Panc1 (cell line): ENCODE measurements around the gene RALGPS2. TPM values are rescaled to one million over a fixed set of nuclear protein-coding genes. Genes with fewer than 3 reads are reported as not detected.

Experiments used
- ATAC-seq: fragments of 200-7000 bp; cut with Tn5 transposase; 2 replicates; pipeline ENCODE4 v1.9.1; 2020; ENCODE audit warnings: mild to moderate bottlenecking, moderate library complexity
- BruUV-seq: library from RNA; stranded (reverse); fragments of 400-500 nt; replicated peaks from 2 replicates; lab custom pipeline; 2021; lab: Mats Ljungman, UMichigan
- CTCF ChIA-PET: fragments of 300-600 bp; sonication (Branson Sonifier 250); formaldehyde crosslinking; loops from one replicate; lab custom pipeline; 2022; ENCODE audit warnings: antibody characterized with exemption; lab: Charles Lee
- POLR2A ChIA-PET: fragments of 300-600 bp; sonication (Branson Sonifier 250); formaldehyde crosslinking; loops from one replicate; lab custom pipeline; 2022; ENCODE audit warnings: antibody characterized with exemption; lab: Charles Lee
- DNase-seq: peaks from one replicate; pipeline ENCODE4 v3.0.0-alpha.2; 2010; ENCODE audit warnings: low read depth, low spot score
- H3K27ac ChIP-seq: 2 replicates; pipeline ENCODE4 v1.5.1; 2011; ENCODE audit warnings: mild to moderate bottlenecking, low read length, inconsistent platforms
- H3K27me3 ChIP-seq: fragments of 200-500 bp; sonication (Bioruptor generic); 2 replicates; pipeline ENCODE4 v1.6.0; 2014; ENCODE audit warnings: low read length, inconsistent platforms; ENCODE audit not compliant: control insufficient read depth, insufficient read depth
- H3K36me3 ChIP-seq: fragments of 200-500 bp; sonication (Bioruptor generic); 2 replicates; pipeline ENCODE4 v1.5.1; 2014; ENCODE audit warnings: inconsistent platforms, mild to moderate bottlenecking, low read length, moderate library complexity; ENCODE audit not compliant: control insufficient read depth, insufficient read depth
- H3K4me1 ChIP-seq: 2 replicates; pipeline ENCODE4 v1.5.1; 2011; ENCODE audit warnings: inconsistent platforms, mild to moderate bottlenecking, low read length, moderate library complexity; ENCODE audit not compliant: control insufficient read depth, insufficient read depth
- H3K4me3 ChIP-seq, 2 experiments: 2 replicates each; pipeline ENCODE4 v1.5.1; 2011 to 2012; ENCODE audit warnings: low read depth in 2 of 2, low read length in 2 of 2, mild to moderate bottlenecking in 2 of 2, inconsistent platforms in 1 of 2, moderate library complexity in 1 of 2
- H3K9me3 ChIP-seq: fragments of 200-500 bp; sonication (Bioruptor generic); 2 replicates; pipeline ENCODE4 v1.5.1; 2014; ENCODE audit warnings: low read depth, mild to moderate bottlenecking, inconsistent platforms, low read length, moderate library complexity; ENCODE audit not compliant: control insufficient read depth, insufficient read depth
- CTCF ChIP-seq: fragments of 450-650 bp; IDR thresholded peaks from 2 replicates; pipeline ENCODE4 v1.5.1; 2017; ENCODE audit warnings: mild to moderate bottlenecking
- POLR2AphosphoS5 ChIP-seq: IDR thresholded peaks from 2 replicates; pipeline ENCODE4 v1.6.1; 2012; ENCODE audit warnings: mild to moderate bottlenecking, low read depth, low read length, moderate library complexity
- REST ChIP-seq, 2 experiments: IDR thresholded peaks; 2 replicates each; pipeline ENCODE4 v1.6.1; 2011 to 2012; ENCODE audit warnings: low read depth in 2 of 2, control low read depth in 1 of 2, low read length in 1 of 2, mild to moderate bottlenecking in 1 of 2, moderate library complexity in 1 of 2; ENCODE audit not compliant: insufficient read depth in 1 of 2
- SIN3A ChIP-seq: IDR thresholded peaks from 2 replicates; pipeline ENCODE4 v1.6.1; 2012; ENCODE audit warnings: low read depth, mild to moderate bottlenecking, low read length, moderate library complexity, borderline replicate concordance; ENCODE audit not compliant: insufficient read depth
- TCF7L2 ChIP-seq: IDR thresholded peaks from 2 replicates; pipeline ENCODE4 v1.6.1; 2011; ENCODE audit warnings: mild to moderate bottlenecking, low read depth, low read length, inconsistent platforms
- in situ Hi-C: cut with HindIII; loops from 2 replicates; pipeline ENCODE4 v1.10.0; 2016; ENCODE audit warnings: low sequenced_read_pairs, low pct_unique_long_range_greater_than_20kb
- intact Hi-C: fragments of 100-400 bp; cut with micrococcal nuclease; formaldehyde crosslinking; loops from one replicate; pipeline ENCODE4 v1.10.0; 2022; ENCODE audit not compliant: unreplicated experiment
- total RNA-seq: library from RNA; stranded (reverse); gene quantifications from one replicate; pipeline ENCODE4 v1.2.1, GENCODE V29; 2021; ENCODE audit not compliant: unreplicated experiment

RALGPS2 gene
- total RNA-seq, 1 experiment from 2014 or later: 5.4 TPM

DNA sequence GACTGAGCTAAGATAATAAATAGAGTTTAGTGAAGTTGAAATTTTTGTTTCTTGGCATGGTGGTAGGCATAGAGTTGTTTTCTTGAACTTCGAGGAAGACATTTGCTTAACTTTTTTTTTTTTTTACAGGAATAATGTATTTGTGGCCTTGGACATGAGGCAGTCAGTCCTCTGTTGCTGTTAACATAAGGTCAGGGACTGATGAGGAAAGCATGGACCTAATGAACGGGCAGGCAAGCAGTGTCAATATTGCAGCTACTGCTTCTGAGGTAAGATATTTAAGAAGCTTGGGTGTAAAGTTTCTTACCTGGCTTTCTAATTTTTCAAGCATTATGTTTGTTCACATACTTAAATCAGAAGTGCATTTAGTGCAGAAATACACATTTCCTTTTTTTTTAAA lies 51.5 kb downstream of the RALGPS2 start:
- ChIA-PET CTCF (no interaction called here), POLR2A (no interaction called here)
- H3K27ac ChIP-seq: no peak overlapping the region
- no peak overlapping the region for H3K4me3 ChIP-seq
- intact Hi-C loops: no loop called here
- TF ChIP-seq REST (IDR thresholded peaks at IDR 0.05; ENCODE audit: insufficient read depth in 1 of 2, low read depth in 2 of 2, low read length in 1 of 2) (no peak), TCF7L2 (no peak), SIN3A (no peak), POLR2AphosphoS5 (no peak)
- DNase-seq: no peak
- no peaks in the 10 kb centered on the region for H3K4me1 ChIP-seq
- H3K36me3 ChIP-seq: no peaks in the 10 kb centered on the region
- BruUV-seq: no TSS peak
- in situ Hi-C loops: no loop called here
- no peak for ATAC-seq
- H3K9me3 ChIP-seq: no peaks in the 10 kb centered on the region
- no peaks in the 10 kb centered on the region for H3K27me3 ChIP-seq

- TF ChIP-seq POLR2AphosphoS5: no peak
- TF ChIP-seq REST (IDR thresholded peaks at IDR 0.05; ENCODE audit: insufficient read depth in 1 of 2, low read depth in 2 of 2, low read length in 1 of 2): no peak
- TF ChIP-seq CTCF: no peak
- no peak for TF ChIP-seq TCF7L2
- no peak for TF ChIP-seq SIN3A
- no peaks in the 10 kb centered on the region for H3K36me3 ChIP-seq
- ChIA-PET POLR2A (interaction anchor here (0.6 kb wide), 1 partner anchor 278 kb away, joined by 3 read pairs; no protein-coding TSS in a partner anchor), CTCF (interaction anchor here (1.0 kb wide), 1 partner anchor 221 kb away, joined by 3 read pairs; no protein-coding TSS in a partner anchor)
- no peaks in the 10 kb centered on the region for H3K9me3 ChIP-seq
- no TSS peak for BruUV-seq
- ATAC-seq (no peak), DNase-seq (no peak)
- H3K27me3 ChIP-seq: no peaks in the 10 kb centered on the region
- no peak overlapping the region for H3K4me3 ChIP-seq
- no peak overlapping the region for H3K27ac ChIP-seq
- no peaks in the 10 kb centered on the region for H3K4me1 ChIP-seq
- intact Hi-C loops (no loop called here), in situ Hi-C loops (no loop called here)
Measured at GRCh38 chr1:178781533-178782330, 56.7 kb downstream of the RALGPS2 start.
